HepG2 (cell line): ENCODE results near the gene LARP4. TPM values are rescaled to one million over a fixed set of nuclear protein-coding genes. Genes with fewer than 3 reads are reported as not detected.

Source experiments
- ATAC-seq: fragments of 200-7000 bp; cut with Tn5 transposase; 3 replicates; pipeline ENCODE4 v1.9.1; 2020; ENCODE audit warnings: mild to moderate bottlenecking, moderate library complexity
- BruUV-seq: library from RNA; stranded (reverse); fragments of 400-500 nt; replicated peaks from 2 replicates; lab custom pipeline; 2021; lab: Mats Ljungman, UMichigan
- CTCF ChIA-PET: fragments of 300-600 bp; formaldehyde crosslinking; extraction: SDS; loops from one replicate; lab custom pipeline; 2021; ENCODE audit warnings: low total read pairs, inconsistent platforms, low intra/inter-chr PET ratio; lab: Yijun Ruan, JAX
- POLR2A ChIA-PET: fragments of 350-600 bp; sonication (Branson Sonifier 250); formaldehyde crosslinking; loops from one replicate; lab custom pipeline; 2020; ENCODE audit warnings: antibody characterized with exemption, inconsistent platforms; lab: Yijun Ruan, JAX
- DNase-seq: peaks from one replicate; pipeline ENCODE4 v3.0.0-alpha.2; 2015; ENCODE audit warnings: low spot score
- FAIRE-seq: peaks from 3 replicates; lab custom pipeline; 2011; peaks lifted over from hg19 to GRCh38; lab: Jason Lieb, UNC
- H2AFZ ChIP-seq: one replicate; pipeline ENCODE4 v1.6.1; 2011; ENCODE audit warnings: low read length, inconsistent platforms
- H3K27ac ChIP-seq: fragments of 300-600 bp; 3 replicates; pipeline ENCODE4 v1.8.0; 2011; ENCODE audit warnings: mixed run types, mild to moderate bottlenecking, mixed read lengths, low read length, inconsistent platforms; ENCODE audit not compliant: insufficient read depth; ENCODE audit errors: extremely low read length
- H3K27me3 ChIP-seq, 2 experiments: fragments of 200-600 bp in 1 of 2; 2 replicates in 1 of 2; 3 replicates in 1 of 2; pipeline versions ENCODE4 v1.6.0 to v1.8.0; 2011; ENCODE audit warnings: low read length in 2 of 2, mild to moderate bottlenecking in 2 of 2, moderate library complexity in 2 of 2, inconsistent platforms in 1 of 2; ENCODE audit not compliant: insufficient read depth in 2 of 2, control insufficient read depth in 1 of 2
- H3K36me3 ChIP-seq, 2 experiments: fragments of 200-600 bp in 1 of 2; replicated peaks in 1 of 2; 2 replicates in 1 of 2; 3 replicates in 1 of 2; pipeline versions ENCODE4 v1.5.1 to v1.8.0; 2011; ENCODE audit warnings: low read length in 2 of 2, inconsistent platforms in 1 of 2; ENCODE audit not compliant: insufficient read depth in 2 of 2, control insufficient read depth in 1 of 2
- H3K4me1 ChIP-seq: 2 replicates; pipeline ENCODE4 v1.5.1; 2012; ENCODE audit warnings: low read length, inconsistent platforms; ENCODE audit not compliant: insufficient read depth
- H3K4me2 ChIP-seq: 2 replicates; pipeline ENCODE4 v1.6.0; 2011; ENCODE audit warnings: low read depth, low read length, inconsistent platforms
- H3K4me3 ChIP-seq, 3 experiments: fragments of 200-600 bp in 1 of 3; sonication (generic), shearing (Covaris generic) in 1 of 3; replicated peaks in 1 of 3; 2 replicates each; pipeline ENCODE4 v1.5.1; 2011 to 2016; ENCODE audit warnings: low read length in 3 of 3, inconsistent platforms in 2 of 3, low read depth in 2 of 3, mild to moderate bottlenecking in 2 of 3, control low read depth in 1 of 3, mixed read lengths in 1 of 3; ENCODE audit not compliant: insufficient read depth in 1 of 3
- H3K79me2 ChIP-seq: one replicate; pipeline ENCODE4 v1.6.1; 2011; ENCODE audit warnings: low read length, inconsistent platforms; ENCODE audit not compliant: insufficient read depth
- H3K9ac ChIP-seq: 2 replicates; pipeline ENCODE4 v1.6.0; 2011; ENCODE audit warnings: mild to moderate bottlenecking, low read depth, low read length, inconsistent platforms; ENCODE audit not compliant: insufficient read depth
- H3K9me3 ChIP-seq: 2 replicates; pipeline ENCODE4 v1.5.1; 2012; ENCODE audit warnings: mild to moderate bottlenecking, low read length
- H4K20me1 ChIP-seq: 2 replicates; pipeline ENCODE4 v1.6.0; 2011; ENCODE audit warnings: inconsistent platforms, mild to moderate bottlenecking, low read length, moderate library complexity; ENCODE audit not compliant: insufficient read depth
- ARID3A ChIP-seq: IDR thresholded peaks from 2 replicates; pipeline ENCODE4 v1.6.1; 2012; ENCODE audit warnings: low read depth, low read length, improper control_type of control experiment
- ARNT2 ChIP-seq: sonication (generic); formaldehyde crosslinking; IDR thresholded peaks from 2 replicates; pipeline ENCODE4 v1.8.0; 2022; ENCODE audit warnings: mild to moderate bottlenecking, low read depth, missing genetic modification reagents, moderate library complexity
- ASH2L ChIP-seq: fragments of 300-600, 200-600 bp; sonication (generic); IDR thresholded peaks from 2 replicates; pipeline ENCODE4 v1.7.0; 2017; ENCODE audit warnings: low read depth, mild to moderate bottlenecking, moderate library complexity, mixed read lengths, low read length; ENCODE audit not compliant: insufficient read length
- ATF4 ChIP-seq, 2 experiments: fragments of 450-650 bp in 1 of 2; sonication (generic) in 1 of 2; formaldehyde crosslinking; IDR thresholded peaks; 2 replicates each; pipeline versions ENCODE4 v1.5.0 to v1.8.0; 2020 to 2022; ENCODE audit warnings: mild to moderate bottlenecking in 1 of 2, missing genetic modification reagents in 1 of 2
- FOXA3 ChIP-seq: IDR thresholded peaks from 2 replicates; pipeline ENCODE4 v1.6.1; 2016; ENCODE audit warnings: missing genetic modification reagents, missing compliant biosample characterization
- NCOR1 ChIP-seq: fragments of 200-600 bp; sonication (generic); IDR thresholded peaks from 2 replicates; pipeline ENCODE4 v1.7.0; 2017; ENCODE audit warnings: antibody characterized with exemption, low read length, borderline replicate concordance
- NR2F1 ChIP-seq, 2 experiments: fragments of 450-650 bp in 1 of 2; formaldehyde crosslinking in 1 of 2; IDR thresholded peaks; 2 replicates each; pipeline versions ENCODE4 v1.5.0 to v1.6.1; 2016 to 2020; ENCODE audit warnings: mild to moderate bottlenecking in 1 of 2, missing compliant biosample characterization in 1 of 2, missing genetic modification reagents in 1 of 2, moderate library complexity in 1 of 2
- NR2F6 ChIP-seq, 2 experiments: IDR thresholded peaks; 2 replicates each; pipeline ENCODE4 v1.6.1; 2016; ENCODE audit warnings: antibody characterized with exemption in 1 of 2, mild to moderate bottlenecking in 1 of 2
- PAXIP1 ChIP-seq: sonication (generic); formaldehyde crosslinking; conservative IDR thresholded peaks from 2 replicates; pipeline ENCODE4 v1.4.0; 2020; ENCODE audit warnings: mild to moderate bottlenecking, missing genetic modification reagents, moderate library complexity
- SMYD3 ChIP-seq: sonication (generic); formaldehyde crosslinking; IDR thresholded peaks from 2 replicates; pipeline ENCODE4 v1.8.1; 2023; ENCODE audit warnings: mild to moderate bottlenecking, missing genetic modification reagents
- SUZ12 ChIP-seq: fragments of 150-350 bp; IDR thresholded peaks from 2 replicates; pipeline ENCODE4 v1.6.1; 2014; ENCODE audit warnings: low read depth, low read length
- THYN1 ChIP-seq: sonication (generic); formaldehyde crosslinking; IDR thresholded peaks from 2 replicates; pipeline ENCODE4 v1.8.1; 2023; ENCODE audit warnings: low read depth, mild to moderate bottlenecking, moderate library complexity, missing genetic modification reagents, borderline replicate concordance
- ZFP36L2 ChIP-seq: sonication (generic); formaldehyde crosslinking; IDR thresholded peaks from 2 replicates; pipeline ENCODE4 v1.4.0; 2020; ENCODE audit warnings: missing genetic modification reagents
- ZIK1 ChIP-seq: sonication (generic); formaldehyde crosslinking; IDR thresholded peaks from 2 replicates; pipeline ENCODE4 v1.5.0; 2020; ENCODE audit warnings: mild to moderate bottlenecking, low read depth, missing genetic modification reagents, borderline replicate concordance
- ZNF543 ChIP-seq: sonication (generic); formaldehyde crosslinking; IDR thresholded peaks from 2 replicates; pipeline ENCODE4 v1.4.0; 2020; ENCODE audit warnings: mild to moderate bottlenecking, missing genetic modification reagents
- ZNF747 ChIP-seq: sonication (generic); formaldehyde crosslinking; IDR thresholded peaks from 2 replicates; pipeline ENCODE4 v1.8.1; 2023; ENCODE audit warnings: missing genetic modification reagents, mild to moderate bottlenecking, borderline replicate concordance
- ZNF788 ChIP-seq: sonication (generic); formaldehyde crosslinking; IDR thresholded peaks from 2 replicates; pipeline ENCODE4 v1.5.0; 2020; ENCODE audit warnings: mild to moderate bottlenecking, missing genetic modification reagents, borderline replicate concordance
- WGBS: methylation state at CpG from one replicate; pipeline ENCODE4 v1.1.6; 2017; ENCODE audit warnings: low lambda C conversion rate; 5-methylcytosine and 5-hydroxymethylcytosine counted together
- in situ Hi-C: cut with HindIII; loops from 2 replicates; pipeline ENCODE4 v1.10.0; 2017; ENCODE audit warnings: low pct_unique_long_range_greater_than_20kb; ENCODE audit not compliant: extremely low pct_ligation_motif_present
- intact Hi-C: fragments of 100-400 bp; cut with micrococcal nuclease; formaldehyde crosslinking; loops from one replicate; pipeline ENCODE4 v1.10.0; 2022; ENCODE audit not compliant: unreplicated experiment
- polyA plus RNA-seq, 8 experiments: library from polyadenylated mRNA; depleted of rRNA in 3 of 8; stranded (reverse) in 7 of 8; unstranded in 1 of 8; fragments of >200 nt; fragmentation: Illumina TruSeq in 4 of 8; extraction: Trizol in 4 of 8; gene quantifications; 2 replicates each; pipeline versions ENCODE4 v1.2.1 to v1.2.3, GENCODE V29; 2011 to 2016; ENCODE audit warnings: low read depth in 4 of 8, missing spikeins in 1 of 8, mixed read lengths in 1 of 8; ENCODE audit not compliant: insufficient read depth in 1 of 8
- total RNA-seq, 5 experiments: library from RNA; depleted of rRNA; stranded (reverse); fragments of >200 nt; fragmentation: Illumina TruSeq; extraction: Trizol; gene quantifications; 2 replicates each; pipeline ENCODE4 v1.2.3, GENCODE V29; 2016; ENCODE audit warnings: low read depth in 1 of 5
- TF ChIP-seq, protein P1 (sequence below): sonication (generic); formaldehyde crosslinking; IDR thresholded peaks from 2 replicates; pipeline ENCODE4 v1.4.0; 2020; ENCODE audit warnings: mild to moderate bottlenecking, missing genetic modification reagents

Gene LARP4
- total and polyA plus RNA-seq, 2 of the 13 experiments (the other 11 are each of a cell fraction or from before 2014, with no cell fraction given) = 16.4 to 42.7 TPM

DNA sequence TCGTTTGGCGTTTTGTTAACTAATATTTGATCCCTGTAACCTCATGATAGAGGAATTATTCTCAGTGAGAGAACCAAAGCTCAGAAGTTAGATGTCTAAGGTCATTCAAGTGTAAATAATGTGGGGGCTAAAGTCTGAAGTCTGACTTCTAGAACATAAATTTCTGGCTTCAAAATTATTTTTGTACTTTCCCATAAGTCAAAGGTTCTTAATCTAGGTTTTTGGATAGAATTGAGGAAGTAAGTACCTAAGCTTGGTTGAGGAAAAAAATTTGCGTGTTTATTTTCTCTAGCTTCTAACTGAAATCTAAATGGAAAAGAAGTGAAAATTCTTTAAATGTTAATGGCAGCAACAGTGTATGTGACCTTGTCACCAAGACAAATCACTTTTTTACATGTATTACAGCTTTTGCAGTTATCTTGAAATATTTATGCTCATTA lies 2.3 kb downstream of the LARP4 start:
- 20% methylated on average over 3 of the region's 3 CpGs for WGBS
- no peak for DNase-seq
- intact Hi-C loops = loop anchor here (10.0 kb wide), 1 partner anchor 68 kb away; no protein-coding TSS in a partner anchor
- H3K27me3 ChIP-seq = no peaks in the 10 kb centered on the region; a peak in 1 of 5 replicates
- no peak overlapping the region for H2AFZ ChIP-seq
- POLR2A ChIA-PET = interaction anchor here (0.9 kb wide), 1 partner anchor 120 kb away, joined by 3 read pairs; the partner anchor contains the start of gene LIMA1
- CTCF ChIA-PET = no interaction called here
- FAIRE-seq = no peak
- no peak for ATAC-seq
- peak overlapping the region; percentile 94 for H3K27ac ChIP-seq
- H3K9ac ChIP-seq = peak overlapping the region; percentile 91
- peaks cover 34% of the 10 kb centered on the region for H3K4me1 ChIP-seq
- no peaks in the 10 kb centered on the region for H3K36me3 ChIP-seq
- no peaks in the 10 kb centered on the region for H3K9me3 ChIP-seq
- no TSS peak for BruUV-seq
- H4K20me1 ChIP-seq = peaks cover 23% of the 10 kb centered on the region; the same call in 1 of the 2 replicates
- H3K4me2 ChIP-seq = peak overlapping the region; percentile 78
- peak overlapping the region; percentile 81 to 96 (median 86); a peak in 5 of 6 replicates for H3K4me3 ChIP-seq
- H3K79me2 ChIP-seq = peaks cover 65% of the 10 kb centered on the region
- in situ Hi-C loops = no loop called here
- TF ChIP-seq ZIK1 (CRISPR knock-in tag) (no peak), SUZ12 (no peak), ZFP36L2 (CRISPR knock-in tag) (no peak), ZNF788 (CRISPR knock-in tag) (no peak), SMYD3 (CRISPR knock-in tag) (no peak), FOXA3 (CRISPR knock-in tag) (0 out of 2 replicates have a peak, but pooled peaks have one; percentile 24), PAXIP1 (CRISPR knock-in tag) (peak; percentile 60), NR2F6 (IDR thresholded peaks at IDR 0.05) (peak; percentile 74), NR2F6 (CRISPR knock-in tag; IDR thresholded peaks at IDR 0.05) (peak; percentile 57), ARID3A (peak; percentile 23; the same call in 1 of the 2 replicates), ZNF543 (CRISPR knock-in tag) (no peak), ZNF747 (CRISPR knock-in tag) (no peak), ASH2L (peak; percentile 33), THYN1 (CRISPR knock-in tag) (no peak), ARNT2 (CRISPR knock-in tag) (no peak), NCOR1 (peak; percentile 81; the same call in 1 of the 2 replicates), ATF4 (CRISPR knock-in tag; IDR thresholded peaks at IDR 0.05) (no peak), NR2F1 (CRISPR knock-in tag; IDR thresholded peaks at IDR 0.05) (peak in 1 of 2 experiments; percentile 86; a peak in 2 of 4 replicates)
- TF ChIP-seq, protein P1, sequence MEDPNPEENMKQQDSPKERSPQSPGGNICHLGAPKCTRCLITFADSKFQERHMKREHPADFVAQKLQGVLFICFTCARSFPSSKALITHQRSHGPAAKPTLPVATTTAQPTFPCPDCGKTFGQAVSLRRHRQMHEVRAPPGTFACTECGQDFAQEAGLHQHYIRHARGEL (CRISPR knock-in tag) = no peak
